NB4 (cell line): Measurements from ENCODE around the gene CAMTA1.

Source experiments
- DNase-seq: peaks from one replicate; pipeline ENCODE4 v3.0.0; 2010; ENCODE audit warnings: low read depth
- H3K4me3 ChIP-seq: one replicate; pipeline ENCODE4 v1.5.1; 2011; ENCODE audit warnings: mild to moderate bottlenecking, low read depth, low read length, moderate library complexity
- CTCF ChIP-seq: IDR thresholded peaks from one replicate; pipeline ENCODE4 v1.5.1; 2012; ENCODE audit warnings: low read depth, low read length
- MAX ChIP-seq: IDR thresholded peaks from 2 replicates; pipeline ENCODE4 v1.6.1; 2011; ENCODE audit warnings: low read depth, low read length
- MYC ChIP-seq: IDR thresholded peaks from 2 replicates; pipeline ENCODE4 v1.6.1; 2011; ENCODE audit warnings: low read depth, low read length
- POLR2A ChIP-seq: IDR thresholded peaks from 2 replicates; pipeline ENCODE4 v1.6.1; 2011; ENCODE audit warnings: mild to moderate bottlenecking; ENCODE audit not compliant: insufficient read length; ENCODE audit errors: extremely low read depth

The CAMTA1 gene

GRCh38 chr1:6975331-6976043 lies 190.2 kb downstream of the CAMTA1 start:
- no peak for DNase-seq
- no peak overlapping the region for H3K4me3 ChIP-seq
- TF ChIP-seq MAX (no peak), CTCF (no peak), MYC (no peak), POLR2A (no peak)

GRCh38 chr1:6976044-6976375 lies 190.8 kb downstream of the CAMTA1 start:
- no peak overlapping the region for H3K4me3 ChIP-seq
- DNase-seq: no peak
- TF ChIP-seq MAX: no peak

GRCh38 chr1:6979003-6979613 lies 193.9 kb downstream of the CAMTA1 start:
- no peak for TF ChIP-seq MAX
- TF ChIP-seq POLR2A: no peak
- TF ChIP-seq CTCF: no peak
- no peak for TF ChIP-seq MYC
- no peak overlapping the region for H3K4me3 ChIP-seq
- DNase-seq: no peak

GRCh38 chr1:6981595-6981994 lies 196.3 kb downstream of the CAMTA1 start:
- H3K4me3 ChIP-seq: no peak overlapping the region
- no peak for DNase-seq
- no peak for TF ChIP-seq MAX
- TF ChIP-seq POLR2A: no peak
- TF ChIP-seq MYC: no peak
- TF ChIP-seq CTCF: no peak

GRCh38 chr1:6982443-6982842 lies 197.2 kb downstream of the CAMTA1 start:
- no peak for DNase-seq
- TF ChIP-seq MYC (no peak), CTCF (no peak), POLR2A (no peak), MAX (no peak)
- H3K4me3 ChIP-seq: no peak overlapping the region

GRCh38 chr1:6982860-6983259 lies 197.6 kb downstream of the CAMTA1 start:
- DNase-seq: no peak
- no peak overlapping the region for H3K4me3 ChIP-seq
- no peak for TF ChIP-seq MAX
- TF ChIP-seq POLR2A: no peak
- TF ChIP-seq CTCF: no peak
- TF ChIP-seq MYC: no peak
